Measurements from ENCODE around the gene ZYX.

Gene ZYX

DNA sequence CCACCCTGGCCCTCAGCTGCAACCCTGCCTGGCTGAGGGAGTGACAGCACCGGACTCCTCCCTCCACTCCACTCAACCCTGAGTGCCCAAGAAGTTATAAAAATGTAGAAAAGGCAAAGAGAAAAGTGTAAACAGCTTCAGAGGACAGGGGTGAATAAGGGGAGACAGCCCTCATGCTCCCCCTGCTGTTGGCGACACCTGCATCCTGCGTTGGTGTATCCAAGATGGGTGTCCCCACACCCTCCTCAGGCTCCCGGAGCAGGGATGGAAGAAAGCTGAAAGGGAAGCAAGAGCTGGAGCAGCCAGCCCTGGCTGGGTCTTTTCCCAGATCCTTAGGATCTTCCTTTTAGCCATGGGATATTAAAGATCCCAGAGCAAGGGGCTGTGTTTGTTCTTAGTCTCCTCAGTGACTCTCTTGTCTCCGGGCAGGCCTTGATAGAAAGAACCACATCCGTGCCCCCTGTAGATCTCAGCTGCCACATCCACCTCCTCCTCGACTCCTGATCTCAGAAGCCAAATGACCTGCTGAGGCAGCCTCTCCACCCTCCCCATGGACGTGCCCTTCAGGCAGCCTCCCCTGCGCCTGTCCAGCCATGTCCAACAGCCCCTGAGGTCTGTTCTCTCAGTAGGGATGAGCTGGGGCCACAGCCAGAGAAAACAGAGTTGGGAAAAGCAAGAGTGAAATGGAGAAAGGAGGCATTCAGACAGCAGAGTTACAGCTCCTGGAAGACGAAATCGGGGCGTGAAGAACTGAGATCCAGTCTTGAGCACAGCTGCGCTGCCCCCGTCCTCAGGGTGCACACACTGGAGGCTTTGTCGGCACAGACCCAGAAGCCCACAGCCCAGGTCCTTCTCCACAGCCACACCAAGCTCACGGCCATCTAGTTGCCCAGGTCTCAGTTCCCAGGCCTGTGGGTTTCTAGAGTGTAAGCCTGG lies 25.4 kb upstream of the ZYX start:
- Mint-ChIP-seq H3K27me3 (peaks cover 58 to 63% of the 10 kb centered on the region in 2 donors), H3K9me3 (no peaks in the 10 kb centered on the region), H3K4me3 (no peak overlapping the region), H3K4me1 (peaks cover 3 to 5% of the 10 kb centered on the region in 2 donors), H3K36me3 (peaks cover 0 to 2% of the 10 kb centered on the region in 2 donors), H3K27ac (no peak overlapping the region)
- DNase-seq (no peak), ATAC-seq (replicated peaks) (no peak)

DNA sequence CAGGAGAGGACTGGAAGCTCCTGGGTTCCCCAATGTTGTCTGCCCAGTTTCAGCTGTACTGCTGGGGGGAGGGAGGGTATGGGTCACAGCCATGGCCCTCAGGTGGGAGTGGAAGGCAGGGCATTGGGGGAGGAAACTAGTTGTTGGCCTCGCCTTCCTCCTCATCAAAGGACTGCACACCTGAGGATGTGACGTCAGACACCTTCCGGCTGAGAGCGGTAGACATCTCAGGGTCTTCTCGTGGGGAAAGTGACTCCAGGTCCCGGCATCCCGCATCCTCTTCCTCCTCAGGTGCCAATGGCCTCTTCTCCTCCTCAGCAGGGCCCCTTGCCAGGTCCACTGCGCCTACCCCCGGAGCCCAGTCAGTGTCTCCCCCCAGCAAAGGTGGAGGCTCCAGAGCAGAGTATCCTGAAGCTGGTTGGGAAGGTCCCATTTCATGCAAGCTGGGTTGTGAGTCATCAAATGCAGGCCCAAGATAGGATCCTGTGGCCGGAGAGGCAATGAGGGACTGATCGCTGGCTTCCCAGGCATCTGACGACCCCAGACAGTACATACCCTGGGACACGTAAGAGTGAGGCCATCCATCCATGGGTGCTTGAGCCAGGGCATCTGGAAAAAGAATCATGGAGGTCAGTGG lies 24.6 kb upstream of the ZYX start:
- Mint-ChIP-seq H3K27ac (no peak overlapping the region), H3K36me3 (peaks cover 0 to 2% of the 10 kb centered on the region in 2 donors), H3K9me3 (no peaks in the 10 kb centered on the region), H3K27me3 (peaks cover 61 to 66% of the 10 kb centered on the region in 2 donors), H3K4me3 (no peak overlapping the region), H3K4me1 (peaks cover 5 to 8% of the 10 kb centered on the region in 2 donors)
- ATAC-seq (replicated peaks), result no peak
- no peak for DNase-seq

DNA sequence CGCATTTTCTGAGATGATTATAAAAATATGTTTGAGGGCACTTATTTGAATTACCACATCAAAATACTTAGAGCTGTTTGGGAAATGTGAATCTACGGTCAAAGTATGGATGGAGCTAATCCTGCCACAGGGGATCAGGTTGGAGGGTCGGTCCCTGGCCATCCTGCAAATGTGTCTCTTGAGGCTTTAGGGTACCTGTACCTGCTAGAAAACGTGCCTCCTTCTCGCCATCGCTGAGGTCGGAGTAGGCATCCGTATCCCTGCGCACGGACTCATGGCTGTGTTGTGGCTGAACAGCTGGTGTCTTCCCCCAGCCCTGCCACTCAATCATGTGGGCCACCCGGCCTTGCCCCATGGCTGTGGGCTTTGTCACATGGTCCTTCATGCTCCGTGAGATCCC lies 22.5 kb upstream of the ZYX start:
- Mint-ChIP-seq H3K27ac (no peak overlapping the region), H3K36me3 (peaks cover 0 to 3% of the 10 kb centered on the region in 2 donors), H3K27me3 (peaks cover 59 to 62% of the 10 kb centered on the region in 2 donors), H3K9me3 (no peaks in the 10 kb centered on the region), H3K4me1 (peaks cover 10 to 22% of the 10 kb centered on the region in 2 donors), H3K4me3 (no peak overlapping the region)
- ATAC-seq (replicated peaks) (no peak), DNase-seq (no peak)

DNA sequence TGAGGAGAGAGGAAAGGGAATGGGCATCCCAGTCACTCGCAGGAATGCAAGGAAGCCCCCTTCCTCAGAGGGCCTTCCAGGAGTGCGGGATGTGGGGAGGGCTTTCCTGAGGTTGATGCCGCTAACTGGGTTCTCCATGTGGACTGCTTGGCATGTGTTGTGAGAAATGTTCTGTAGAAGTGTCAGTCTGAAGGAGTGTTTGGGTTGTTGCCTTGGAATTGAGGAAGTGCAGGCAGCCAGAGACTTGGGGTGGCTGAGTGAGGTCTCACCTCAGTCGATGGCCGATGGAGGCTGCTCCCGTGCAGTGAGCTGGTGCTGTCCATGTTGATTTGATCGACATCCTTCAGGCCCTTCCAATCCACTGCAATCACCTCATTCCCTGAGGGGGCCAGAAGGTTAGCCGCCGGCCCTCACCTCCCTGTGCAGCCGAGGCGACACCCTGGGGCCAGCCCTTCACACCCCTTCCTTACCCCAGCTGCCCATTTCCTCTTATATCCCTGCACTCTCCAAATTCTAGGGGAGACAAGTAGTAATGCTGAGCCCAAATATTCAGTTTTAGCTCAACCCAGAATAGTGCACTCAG lies 21.3 kb upstream of the ZYX start:
- peaks cover 60 to 62% of the 10 kb centered on the region in 2 donors for H3K27me3 Mint-ChIP-seq
- ATAC-seq (replicated peaks) (no peak), DNase-seq (no peak)
- H3K4me1 Mint-ChIP-seq, result peaks cover 9 to 23% of the 10 kb centered on the region in 2 donors
- no peak overlapping the region for H3K27ac Mint-ChIP-seq
- H3K36me3 Mint-ChIP-seq, result peaks cover 0 to 3% of the 10 kb centered on the region in 2 donors
- no peak overlapping the region for H3K4me3 Mint-ChIP-seq
- H3K9me3 Mint-ChIP-seq, result no peaks in the 10 kb centered on the region

DNA sequence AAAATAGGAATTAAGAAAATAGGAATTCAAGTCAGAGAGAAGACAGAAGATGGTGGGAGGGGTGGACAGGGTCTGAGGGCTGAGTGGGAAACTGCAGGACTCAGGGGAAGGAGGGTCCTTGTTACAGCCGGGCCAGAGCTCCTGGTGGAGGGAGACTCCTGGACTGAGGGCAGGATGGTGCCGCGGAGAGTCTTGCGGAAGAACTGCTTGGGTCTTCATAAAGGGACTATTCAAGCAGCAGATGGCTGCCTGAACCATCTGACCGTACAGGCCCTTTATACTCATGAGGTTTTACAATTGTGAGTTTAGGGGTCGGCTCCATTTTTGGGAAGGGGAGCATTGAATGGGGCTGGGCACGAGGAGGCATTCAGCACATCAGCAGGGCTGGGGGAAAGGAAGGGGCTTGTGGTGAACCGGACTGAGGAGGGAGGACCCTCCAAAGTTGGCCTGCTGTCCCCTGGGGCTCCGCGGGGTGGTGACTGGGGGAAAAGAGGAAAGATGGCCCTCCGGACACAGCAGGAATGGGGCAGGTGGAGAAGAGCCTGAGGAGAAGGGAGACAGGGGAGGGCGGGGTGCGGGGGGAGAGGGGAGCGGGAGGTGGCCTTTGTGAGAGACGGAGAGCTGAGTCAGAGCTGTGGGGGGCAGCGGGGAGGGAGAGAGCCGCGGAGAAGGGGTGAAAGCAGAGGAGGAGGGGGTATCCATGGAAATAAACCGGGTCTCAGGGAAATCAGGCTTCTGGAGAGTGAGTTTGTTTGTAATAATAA lies 20.2 kb upstream of the ZYX start:
- Mint-ChIP-seq H3K4me3 (peak overlapping the region; percentile 72), H3K27ac (no peak overlapping the region), H3K4me1 (peaks cover 9 to 23% of the 10 kb centered on the region in 2 donors), H3K36me3 (peaks cover 0 to 3% of the 10 kb centered on the region in 2 donors), H3K9me3 (no peaks in the 10 kb centered on the region), H3K27me3 (peaks cover 60 to 62% of the 10 kb centered on the region in 2 donors)
- ATAC-seq (replicated peaks) (no peak), DNase-seq (no peak)

DNA sequence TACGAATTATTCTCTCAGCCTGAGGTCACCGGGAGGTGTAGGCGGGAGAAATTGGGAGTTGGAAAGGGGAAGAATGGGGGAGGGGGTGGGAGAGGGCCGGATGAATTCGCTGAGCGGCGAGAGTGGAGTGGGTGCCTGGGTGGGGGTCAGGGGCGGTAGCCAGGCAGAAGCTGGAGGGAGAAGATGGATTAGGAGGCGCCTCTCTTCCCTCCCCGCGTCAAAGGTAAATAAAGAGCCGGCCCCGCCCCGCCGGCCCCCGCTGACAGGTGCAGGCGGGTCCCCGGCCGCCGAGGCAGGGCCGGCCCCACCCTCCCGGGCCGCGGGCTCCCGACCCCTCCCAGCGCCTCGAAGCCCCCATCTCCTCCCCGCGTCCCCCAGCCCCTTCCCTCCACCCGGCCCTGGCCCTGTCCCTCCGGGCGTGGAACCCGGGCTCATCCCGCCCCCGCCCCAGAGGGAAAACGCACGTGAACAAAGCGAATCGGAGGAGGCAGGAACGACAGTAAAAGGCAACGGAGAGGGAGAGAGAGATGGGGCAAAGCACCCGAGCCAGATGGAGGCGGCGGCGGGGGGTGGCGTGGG lies 19.5 kb upstream of the ZYX start:
- H3K27me3 Mint-ChIP-seq, result peaks cover 61% of the 10 kb centered on the region in 2 donors
- ATAC-seq (replicated peaks), result peak; percentile 17
- peaks cover 0 to 3% of the 10 kb centered on the region in 2 donors for H3K36me3 Mint-ChIP-seq
- H3K9me3 Mint-ChIP-seq, result no peaks in the 10 kb centered on the region
- no peak for DNase-seq
- H3K4me3 Mint-ChIP-seq, result peak overlapping the region; percentile 89
- peaks cover 9 to 23% of the 10 kb centered on the region in 2 donors for H3K4me1 Mint-ChIP-seq
- H3K27ac Mint-ChIP-seq, result peak overlapping the region; percentile 37

DNA sequence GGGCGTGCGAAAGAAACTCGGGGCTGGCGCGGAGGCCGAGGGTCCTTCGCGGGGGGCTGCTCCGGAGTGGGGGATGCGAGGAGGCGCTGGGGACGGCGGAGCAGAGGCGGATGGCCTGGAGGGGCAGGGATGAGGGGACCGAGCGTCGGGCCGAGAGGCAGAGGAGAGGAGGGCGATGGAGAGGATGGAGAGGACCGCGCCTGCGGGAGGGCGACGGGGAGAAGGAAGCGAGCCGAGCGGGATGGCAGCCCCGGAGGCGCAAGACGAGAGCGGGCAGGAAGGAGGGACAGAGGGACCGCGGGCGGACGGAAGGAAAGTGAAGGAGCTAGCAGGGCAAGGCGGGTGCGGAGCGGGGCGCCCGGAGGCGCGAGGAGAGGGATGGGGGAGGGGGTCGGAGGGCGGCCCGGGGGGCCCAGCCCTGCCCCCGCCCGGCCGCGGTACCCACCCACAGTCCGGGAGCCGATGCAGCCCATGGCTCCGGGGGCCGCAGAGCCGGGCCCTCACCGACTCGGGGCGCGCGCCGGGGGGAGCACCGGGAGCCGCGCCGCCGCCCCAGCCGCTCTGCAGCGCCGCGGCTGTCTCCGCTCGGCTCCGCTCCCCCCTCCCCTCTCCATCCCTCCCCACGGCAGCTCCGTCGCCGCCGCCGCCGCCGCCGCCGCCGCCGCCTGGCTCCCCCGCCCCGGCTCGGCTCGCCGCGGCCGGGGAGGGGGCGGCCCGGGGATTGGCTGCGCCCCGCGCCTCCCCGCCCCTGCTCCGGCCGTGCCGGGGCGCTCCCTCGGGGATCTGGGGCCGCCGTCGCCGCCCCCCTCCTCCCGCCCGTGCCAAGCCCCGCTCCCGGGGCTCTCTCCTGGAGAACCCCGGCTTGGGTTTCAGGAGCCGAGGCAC lies 18.8 kb upstream of the ZYX start, which contains the start of gene FAM131B:
Gene FAM131B (minus strand): TSS at position 583 of the 885 bp plus-strand sequence. CDS start 110 bp downstream, at position 473.
- peak within 1 kb of the TSS; percentile 89 for H3K4me3 Mint-ChIP-seq
- DNase-seq, result no peak
- H3K9me3 Mint-ChIP-seq, result no peaks in the 10 kb centered on the region
- H3K27me3 Mint-ChIP-seq, result peaks cover 64 to 69% of the 10 kb centered on the region in 2 donors
- H3K27ac Mint-ChIP-seq, result peak within 1 kb of the TSS; percentile 37
- peaks cover 0 to 3% of the 10 kb centered on the region in 2 donors for H3K36me3 Mint-ChIP-seq
- ATAC-seq (replicated peaks), result peak; percentile 55 to 59
- H3K4me1 Mint-ChIP-seq, result peaks cover 9 to 23% of the 10 kb centered on the region in 2 donors

DNA sequence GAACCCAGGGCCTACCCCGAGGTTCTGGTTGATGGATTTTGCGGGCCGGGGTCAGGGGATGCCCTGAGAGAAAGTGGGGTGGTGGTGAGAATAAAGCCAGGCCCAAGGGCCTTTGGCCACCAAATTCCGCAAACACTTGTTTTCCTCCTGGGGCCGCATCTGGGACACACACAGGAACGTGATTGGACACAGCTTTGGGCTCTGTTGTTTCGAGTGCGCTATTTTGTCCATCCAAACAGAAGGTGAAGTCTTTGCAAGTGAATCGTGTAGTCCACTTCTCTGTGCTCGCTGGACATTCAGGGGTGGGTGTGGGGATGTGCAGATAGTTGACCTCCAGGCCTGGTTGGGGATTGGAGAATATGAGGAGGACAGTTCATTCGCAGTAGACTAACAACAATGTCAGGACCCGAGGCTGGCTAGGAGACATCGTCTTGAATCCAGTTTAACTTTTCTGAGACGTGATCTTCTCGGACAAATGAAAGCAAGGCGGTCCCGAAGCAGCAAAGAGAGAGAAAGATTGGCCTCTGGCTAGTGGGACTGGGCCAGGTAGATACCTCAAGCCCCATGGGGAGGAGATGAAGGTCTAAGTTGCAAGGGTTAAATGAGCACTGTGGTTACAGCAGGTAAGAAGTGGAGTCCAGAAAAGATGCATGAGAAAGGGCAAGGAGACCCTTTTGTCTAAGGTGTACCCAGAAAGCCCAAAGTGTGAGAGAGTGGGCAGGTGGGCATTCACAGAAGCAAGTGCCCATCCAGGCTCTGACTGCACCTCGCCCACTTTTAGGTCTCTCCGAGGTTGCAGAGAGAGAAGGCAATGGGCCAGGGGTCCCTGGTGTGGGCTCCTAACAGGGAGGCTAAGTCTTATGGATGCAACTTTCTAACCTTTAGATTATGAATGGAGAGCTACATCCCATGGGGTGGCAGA lies 17.9 kb upstream of the ZYX start:
- Mint-ChIP-seq H3K9me3 (no peaks in the 10 kb centered on the region), H3K27ac (no peak overlapping the region), H3K4me1 (peaks cover 9 to 23% of the 10 kb centered on the region in 2 donors), H3K27me3 (peaks cover 64 to 70% of the 10 kb centered on the region in 2 donors), H3K36me3 (peaks cover 0 to 3% of the 10 kb centered on the region in 2 donors), H3K4me3 (peak overlapping the region in 1 of 2 donors; percentile 37)
- ATAC-seq (replicated peaks), result no peak
- DNase-seq, result no peak

DNA sequence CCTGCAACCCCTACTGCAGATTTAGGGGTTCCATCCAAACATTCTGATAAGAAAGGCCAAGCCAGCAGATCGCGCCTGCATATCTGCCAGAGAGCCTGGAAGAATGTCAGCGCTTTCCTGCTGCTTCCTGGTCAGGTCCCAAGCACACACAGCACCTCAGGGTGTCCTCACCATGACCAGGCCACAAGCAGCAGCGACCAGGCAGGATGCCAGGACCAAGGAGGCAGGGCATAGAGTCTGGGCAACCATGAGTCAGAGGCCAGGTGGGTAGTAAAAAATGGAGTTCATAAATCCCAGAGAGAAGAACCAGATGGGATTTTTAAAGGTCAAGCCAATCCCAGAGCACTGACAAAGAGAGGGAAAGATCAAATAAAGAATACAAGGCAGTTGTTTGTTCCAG lies 13.2 kb upstream of the ZYX start:
- no peak for ATAC-seq (replicated peaks)
- peaks cover 30 to 35% of the 10 kb centered on the region in 2 donors for H3K27me3 Mint-ChIP-seq
- H3K27ac Mint-ChIP-seq, result no peak overlapping the region

DNA sequence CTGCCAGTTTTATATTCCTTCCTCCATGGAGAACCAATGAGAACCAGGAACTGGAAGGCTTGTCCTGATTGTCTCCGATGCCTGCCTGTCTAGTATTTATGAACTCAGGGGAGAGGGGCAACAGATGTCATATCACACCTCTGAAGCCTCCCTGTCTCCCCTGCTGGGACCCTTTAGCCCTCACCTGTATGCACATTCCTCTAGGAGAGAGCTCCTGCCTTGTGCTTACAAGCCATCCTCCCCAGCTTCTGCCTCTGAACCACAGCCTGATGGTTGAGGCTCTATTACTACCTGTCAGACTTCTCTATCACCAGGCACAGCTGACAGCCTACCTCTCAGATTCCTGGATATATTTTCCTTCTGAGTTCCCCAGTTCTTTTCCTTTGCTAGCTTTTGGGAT lies 12.8 kb upstream of the ZYX start:
- Mint-ChIP-seq H3K27ac (no peak overlapping the region), H3K27me3 (peaks cover 26 to 31% of the 10 kb centered on the region in 2 donors), H3K36me3 (no peaks in the 10 kb centered on the region), H3K4me1 (peaks cover 8 to 11% of the 10 kb centered on the region in 2 donors), H3K9me3 (no peaks in the 10 kb centered on the region), H3K4me3 (no peak overlapping the region)
- ATAC-seq (replicated peaks), result no peak
- no peak for DNase-seq

More for the DNA sequence above, 13.2 kb upstream of the ZYX start:
- Mint-ChIP-seq H3K4me1 (peaks cover 11 to 15% of the 10 kb centered on the region in 2 donors), H3K4me3 (no peak overlapping the region), H3K36me3 (no peaks in the 10 kb centered on the region), H3K9me3 (no peaks in the 10 kb centered on the region)
- no peak for DNase-seq

DNA sequence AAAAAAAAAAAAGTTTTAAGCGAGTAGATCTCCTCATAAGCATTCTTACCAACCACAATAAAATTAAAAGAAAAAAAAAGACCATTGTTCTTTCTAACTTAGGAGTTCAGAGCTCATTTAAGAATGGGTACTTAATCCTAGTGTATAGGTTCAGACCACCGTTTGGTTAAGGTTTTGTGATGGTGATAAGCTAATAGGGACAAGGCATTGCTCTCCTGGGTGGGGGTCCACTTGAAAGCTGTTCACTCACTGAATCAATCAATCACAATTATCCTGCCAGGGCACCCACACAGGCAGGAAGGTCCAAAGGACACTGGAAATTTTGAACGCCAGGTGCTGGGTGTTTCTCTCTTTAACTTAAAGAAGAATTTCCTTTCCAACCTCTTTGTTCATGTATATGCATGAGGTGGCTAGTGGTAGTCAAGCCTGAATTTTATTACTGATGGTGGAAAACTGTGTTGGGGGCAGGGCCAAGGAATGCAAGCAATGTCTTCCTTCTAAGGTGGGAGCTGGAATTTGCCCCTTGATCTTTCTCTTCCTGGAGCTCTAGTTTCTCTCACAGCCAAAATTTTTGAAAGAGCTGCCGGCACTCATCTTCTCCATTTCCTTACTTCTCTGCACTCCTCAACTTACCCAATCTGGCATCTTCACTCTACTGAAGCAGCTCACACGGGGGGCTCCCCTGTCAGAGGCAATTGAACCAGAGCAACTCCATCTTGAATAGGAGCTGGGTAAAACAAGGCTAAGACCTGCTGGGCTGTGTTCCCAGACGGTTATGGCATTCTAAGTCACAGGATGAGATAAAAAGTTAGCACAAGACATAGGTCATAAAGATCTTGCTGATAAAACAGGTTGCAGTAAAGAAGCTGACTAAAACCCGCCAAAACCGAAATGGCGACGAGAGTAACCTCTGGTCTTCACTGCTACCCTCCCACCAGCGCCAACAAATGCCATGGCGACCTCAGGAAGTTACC lies 11.2 kb upstream of the ZYX start:
- Mint-ChIP-seq H3K27me3 (peaks cover 10 to 15% of the 10 kb centered on the region in 2 donors), H3K36me3 (no peaks in the 10 kb centered on the region)
- ATAC-seq (replicated peaks), result no peak

More for the DNA sequence above, 11.2 kb upstream of the ZYX start:
- Mint-ChIP-seq H3K27ac (no peak overlapping the region), H3K4me1 (peaks cover 16 to 17% of the 10 kb centered on the region in 2 donors), H3K9me3 (no peaks in the 10 kb centered on the region), H3K4me3 (no peak overlapping the region)
- DNase-seq, result no peak
